ENCODE results near the gene PACRG. TPM values are rescaled to one million over a fixed set of nuclear protein-coding genes. Genes with fewer than 3 reads are reported as not detected.

Gene PACRG
- total and polyA plus RNA-seq, 3 donors from 2014 or later = 54.0 to 84.6 (median 81.7) TPM

DNA sequence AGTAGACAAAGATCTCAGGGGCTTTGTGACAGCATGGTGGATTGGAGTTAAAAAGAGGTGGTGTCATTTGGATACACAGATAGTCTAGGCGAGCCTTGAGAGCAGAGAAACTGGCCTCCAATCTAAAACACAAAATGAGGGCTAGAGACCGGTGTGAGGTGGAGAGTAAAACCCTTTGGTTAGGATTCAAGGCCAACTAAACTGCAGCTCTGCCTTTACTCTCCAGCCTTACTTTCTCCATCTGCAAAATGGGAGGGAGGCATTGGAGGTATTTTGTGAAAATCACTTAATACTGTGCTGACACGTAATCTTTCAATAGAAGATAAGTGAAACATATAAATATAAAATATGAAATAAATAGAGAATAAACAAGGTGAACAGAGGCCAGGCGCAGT, 597.6 kb downstream of the PACRG start:
- TF ChIP-seq POLR2A (IDR thresholded peaks at IDR 0.05) = no peak
- TF ChIP-seq, protein P1, sequence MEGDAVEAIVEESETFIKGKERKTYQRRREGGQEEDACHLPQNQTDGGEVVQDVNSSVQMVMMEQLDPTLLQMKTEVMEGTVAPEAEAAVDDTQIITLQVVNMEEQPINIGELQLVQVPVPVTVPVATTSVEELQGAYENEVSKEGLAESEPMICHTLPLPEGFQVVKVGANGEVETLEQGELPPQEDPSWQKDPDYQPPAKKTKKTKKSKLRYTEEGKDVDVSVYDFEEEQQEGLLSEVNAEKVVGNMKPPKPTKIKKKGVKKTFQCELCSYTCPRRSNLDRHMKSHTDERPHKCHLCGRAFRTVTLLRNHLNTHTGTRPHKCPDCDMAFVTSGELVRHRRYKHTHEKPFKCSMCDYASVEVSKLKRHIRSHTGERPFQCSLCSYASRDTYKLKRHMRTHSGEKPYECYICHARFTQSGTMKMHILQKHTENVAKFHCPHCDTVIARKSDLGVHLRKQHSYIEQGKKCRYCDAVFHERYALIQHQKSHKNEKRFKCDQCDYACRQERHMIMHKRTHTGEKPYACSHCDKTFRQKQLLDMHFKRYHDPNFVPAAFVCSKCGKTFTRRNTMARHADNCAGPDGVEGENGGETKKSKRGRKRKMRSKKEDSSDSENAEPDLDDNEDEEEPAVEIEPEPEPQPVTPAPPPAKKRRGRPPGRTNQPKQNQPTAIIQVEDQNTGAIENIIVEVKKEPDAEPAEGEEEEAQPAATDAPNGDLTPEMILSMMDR (IDR thresholded peaks at IDR 0.05) = no peak
- Histone ChIP-seq H3K4me3 (no peak overlapping the region), H3K27ac (no peak overlapping the region)

DNA sequence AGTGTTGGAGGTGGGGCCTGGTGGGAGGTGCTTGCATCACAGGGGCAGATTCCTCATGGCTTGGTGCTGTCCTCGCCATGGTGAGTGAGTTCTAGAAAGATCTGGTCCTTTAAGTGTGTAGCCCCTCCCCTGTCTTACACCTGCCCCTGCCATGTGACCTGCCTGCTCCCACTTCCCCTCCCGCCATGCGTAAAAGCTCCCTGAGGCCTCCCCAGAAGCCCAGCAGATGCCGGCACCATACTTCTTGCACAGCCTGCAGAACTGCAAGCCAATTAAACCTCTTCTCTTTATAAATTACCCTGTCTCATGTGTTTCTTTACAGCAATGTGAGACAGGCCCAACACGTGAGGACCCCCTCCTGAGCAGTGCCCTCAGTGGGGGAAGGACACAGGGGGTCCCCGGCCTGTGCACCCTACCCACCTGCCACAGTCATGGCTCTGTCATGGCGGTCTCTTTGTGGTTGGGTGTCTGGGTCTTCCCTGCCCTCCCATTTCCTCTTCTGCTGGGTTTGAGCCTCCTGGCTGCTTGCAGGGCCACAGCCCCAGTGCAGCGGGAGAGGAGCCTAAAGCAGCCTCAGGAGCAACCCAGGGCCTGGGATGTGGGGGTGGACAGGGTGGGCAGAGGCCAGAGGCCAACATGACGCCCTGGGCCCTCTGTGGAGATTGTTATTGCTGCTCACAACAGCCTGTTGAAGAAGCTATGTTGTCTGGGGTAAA, 599.5 kb downstream of the PACRG start:
- no peak for DNase-seq
- TF ChIP-seq, protein P1 (IDR thresholded peaks at IDR 0.05) = no peak
- no peak for TF ChIP-seq POLR2A (IDR thresholded peaks at IDR 0.05)
- 91 to 94% methylated on average over 8 to 9 of the region's 9 CpGs for WGBS, 2 donors
- no peaks in the 10 kb centered on the region for H3K36me3 ChIP-seq (ENCODE audit: low read depth, missing control alignments)
- H3K9me3 ChIP-seq = no peaks in the 10 kb centered on the region
- no peaks in the 10 kb centered on the region for H3K4me1 ChIP-seq
- no peak overlapping the region for H3K27ac ChIP-seq
- no peaks in the 10 kb centered on the region for H3K27me3 ChIP-seq
- intact Hi-C loops (cut with DNase I; ENCODE audit: low total_unique reads) = no loop called here
- H3K4me3 ChIP-seq = no peak overlapping the region

More for the DNA sequence above, 597.6 kb downstream of the PACRG start:
- WGBS, 2 donors = 93% methylated on average over 4 of the region's 4 CpGs
- DNase-seq = no peak
- Histone ChIP-seq H3K4me1 (peaks cover 6% of the 10 kb centered on the region), H3K27me3 (no peaks in the 10 kb centered on the region), H3K36me3 (ENCODE audit: low read depth, missing control alignments) (no peaks in the 10 kb centered on the region), H3K9me3 (no peaks in the 10 kb centered on the region)
- intact Hi-C loops (cut with DNase I; ENCODE audit: low total_unique reads) = no loop called here

DNA sequence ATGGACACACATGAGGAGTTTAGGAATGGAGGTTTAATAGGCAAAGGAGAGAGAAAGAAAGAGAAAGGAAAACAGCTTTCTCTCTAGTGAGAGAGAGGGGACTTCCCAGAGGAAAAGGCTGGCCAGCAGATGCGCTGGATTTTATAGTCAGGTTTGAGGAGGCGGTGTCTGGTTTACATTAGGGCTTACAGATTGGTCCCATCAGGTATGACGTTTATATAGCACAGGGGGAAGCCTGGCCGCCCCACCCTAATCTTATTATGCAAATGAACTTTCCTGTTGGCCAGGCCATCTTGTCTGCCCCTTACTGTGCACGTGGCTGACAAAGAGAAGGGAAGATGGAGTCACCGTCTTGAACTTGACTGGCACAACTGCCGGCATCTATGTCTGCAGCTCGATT, 600.1 kb downstream of the PACRG start:
- Histone ChIP-seq H3K27ac (no peak overlapping the region), H3K4me1 (no peaks in the 10 kb centered on the region), H3K27me3 (no peaks in the 10 kb centered on the region), H3K4me3 (no peak overlapping the region), H3K36me3 (ENCODE audit: low read depth, missing control alignments) (no peaks in the 10 kb centered on the region), H3K9me3 (no peaks in the 10 kb centered on the region)
- intact Hi-C loops (cut with DNase I; ENCODE audit: low total_unique reads) = no loop called here
- DNase-seq = no peak
- no peak for TF ChIP-seq POLR2A (IDR thresholded peaks at IDR 0.05)
- TF ChIP-seq, protein P1 (IDR thresholded peaks at IDR 0.05) = no peak
- 87 to 88% methylated on average over 8 of the region's 8 CpGs for WGBS, 2 donors

DNA sequence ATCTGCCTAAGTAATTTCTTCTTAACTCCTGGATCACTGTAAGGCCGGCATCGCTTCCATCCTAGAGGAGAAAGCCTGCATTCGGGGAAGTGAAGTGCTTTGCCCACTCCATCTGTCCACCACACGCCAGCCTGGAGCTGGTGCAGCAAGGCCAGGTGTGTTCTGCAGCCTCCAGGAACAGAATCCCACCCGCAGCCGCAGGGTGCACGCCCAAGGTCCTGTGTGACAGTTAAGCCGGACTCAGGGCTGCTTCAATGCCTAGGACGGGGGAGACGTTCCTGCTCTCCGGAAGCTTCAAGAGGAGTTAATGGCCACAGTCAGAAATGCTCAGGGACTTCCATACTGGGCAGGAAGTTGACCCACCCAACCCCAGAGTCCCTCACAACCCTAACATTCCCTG, 600.6 kb downstream of the PACRG start:
- no peaks in the 10 kb centered on the region for H3K9me3 ChIP-seq
- H3K36me3 ChIP-seq (ENCODE audit: low read depth, missing control alignments) = no peaks in the 10 kb centered on the region
- no peak for TF ChIP-seq POLR2A (IDR thresholded peaks at IDR 0.05)
- TF ChIP-seq, protein P1 (IDR thresholded peaks at IDR 0.05) = no peak
- no peak overlapping the region for H3K4me3 ChIP-seq
- intact Hi-C loops (cut with DNase I; ENCODE audit: low total_unique reads) = no loop called here
- H3K27ac ChIP-seq = no peak overlapping the region
- no peak for DNase-seq
- H3K4me1 ChIP-seq = no peaks in the 10 kb centered on the region
- 87 to 95% methylated on average over 10 to 11 of the region's 11 CpGs for WGBS, 2 donors
- H3K27me3 ChIP-seq = no peaks in the 10 kb centered on the region

DNA sequence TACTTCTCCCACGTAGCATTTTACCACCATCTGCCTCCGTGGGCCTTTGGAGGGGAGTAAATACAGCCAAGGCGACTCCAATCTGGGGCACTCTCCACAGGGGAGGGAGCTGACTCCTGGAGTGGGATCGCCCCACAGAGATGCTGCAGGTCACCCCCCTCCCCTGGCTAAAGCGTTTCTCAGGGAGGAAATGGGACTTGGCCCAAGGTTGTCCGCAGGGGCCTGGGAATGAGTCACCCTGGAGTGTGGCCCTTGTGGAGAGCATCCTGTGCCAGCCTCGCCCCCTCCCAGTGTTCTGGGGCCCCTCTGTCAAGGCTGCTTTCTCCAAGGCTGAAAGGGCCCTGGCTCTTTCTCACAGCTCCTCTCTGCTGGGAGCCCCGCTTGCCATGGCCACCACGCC, 602.2 kb downstream of the PACRG start:
- Histone ChIP-seq H3K4me3 (no peak overlapping the region), H3K9me3 (no peaks in the 10 kb centered on the region), H3K27me3 (no peaks in the 10 kb centered on the region), H3K27ac (no peak overlapping the region), H3K36me3 (ENCODE audit: low read depth, missing control alignments) (no peaks in the 10 kb centered on the region), H3K4me1 (no peaks in the 10 kb centered on the region)
- intact Hi-C loops (cut with DNase I; ENCODE audit: low total_unique reads) = no loop called here
- WGBS, 2 donors = 68 to 69% methylated on average over 9 of the region's 9 CpGs
- DNase-seq = no peak
- TF ChIP-seq, protein P1 (IDR thresholded peaks at IDR 0.05) = no peak
- no peak for TF ChIP-seq POLR2A (IDR thresholded peaks at IDR 0.05)

Data from testis (tissue), 3 donors.